WI38 (cell line): ENCODE measurements around the gene ARL13A.
A peak's percentile ranks its signal among the peaks of the same experiment; 100 is the strongest.

Source experiments
- H3K4me3 ChIP-seq: 2 replicates; pipeline ENCODE4 v1.5.1; 2011; ENCODE audit warnings: low read depth, mild to moderate bottlenecking, control low read depth, low read length
- TF ChIP-seq, protein P1 (sequence below): IDR thresholded peaks from 2 replicates; pipeline ENCODE4 v1.5.1; 2012; ENCODE audit warnings: low read depth, mild to moderate bottlenecking, control low read depth, low read length

The ARL13A gene

GRCh38 chrX:100969408-100969807 is at the start of gene ARL13A:
TSS of gene ARL13A (plus strand) at chrX:100969708. CDS start at chrX:100973690, 3,982 bp downstream.
- no peak within 1 kb of the TSS for H3K4me3 ChIP-seq

GRCh38 chrX:100924375-100924774 is 45.1 kb upstream of the ARL13A start:
- TF ChIP-seq, protein P1, sequence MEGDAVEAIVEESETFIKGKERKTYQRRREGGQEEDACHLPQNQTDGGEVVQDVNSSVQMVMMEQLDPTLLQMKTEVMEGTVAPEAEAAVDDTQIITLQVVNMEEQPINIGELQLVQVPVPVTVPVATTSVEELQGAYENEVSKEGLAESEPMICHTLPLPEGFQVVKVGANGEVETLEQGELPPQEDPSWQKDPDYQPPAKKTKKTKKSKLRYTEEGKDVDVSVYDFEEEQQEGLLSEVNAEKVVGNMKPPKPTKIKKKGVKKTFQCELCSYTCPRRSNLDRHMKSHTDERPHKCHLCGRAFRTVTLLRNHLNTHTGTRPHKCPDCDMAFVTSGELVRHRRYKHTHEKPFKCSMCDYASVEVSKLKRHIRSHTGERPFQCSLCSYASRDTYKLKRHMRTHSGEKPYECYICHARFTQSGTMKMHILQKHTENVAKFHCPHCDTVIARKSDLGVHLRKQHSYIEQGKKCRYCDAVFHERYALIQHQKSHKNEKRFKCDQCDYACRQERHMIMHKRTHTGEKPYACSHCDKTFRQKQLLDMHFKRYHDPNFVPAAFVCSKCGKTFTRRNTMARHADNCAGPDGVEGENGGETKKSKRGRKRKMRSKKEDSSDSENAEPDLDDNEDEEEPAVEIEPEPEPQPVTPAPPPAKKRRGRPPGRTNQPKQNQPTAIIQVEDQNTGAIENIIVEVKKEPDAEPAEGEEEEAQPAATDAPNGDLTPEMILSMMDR = no peak

More at GRCh38 chrX:100969408-100969807, at the start of gene ARL13A:
- TF ChIP-seq, protein P1 = no peak

GRCh38 chrX:100926453-100926852 is 43.1 kb upstream of the ARL13A start:
- TF ChIP-seq, protein P1 = no peak
- no peak overlapping the region for H3K4me3 ChIP-seq

More at GRCh38 chrX:100924375-100924774, 45.1 kb upstream of the ARL13A start:
- no peak overlapping the region for H3K4me3 ChIP-seq

- TF ChIP-seq, protein P1 = no peak
- peak within 1 kb of the TSS; percentile 41 for H3K4me3 ChIP-seq
Observed at GRCh38 chrX:100928660-100929613, 40.6 kb upstream of the ARL13A start, which contains the start of gene XKRX. TSS of gene XKRX (minus strand) at chrX:100928917. CDS start at chrX:100928304, 613 bp downstream.

GRCh38 chrX:100931218-100931924 is 38.1 kb upstream of the ARL13A start:
- TF ChIP-seq, protein P1 = no peak
- H3K4me3 ChIP-seq = no peak overlapping the region

DNA sequence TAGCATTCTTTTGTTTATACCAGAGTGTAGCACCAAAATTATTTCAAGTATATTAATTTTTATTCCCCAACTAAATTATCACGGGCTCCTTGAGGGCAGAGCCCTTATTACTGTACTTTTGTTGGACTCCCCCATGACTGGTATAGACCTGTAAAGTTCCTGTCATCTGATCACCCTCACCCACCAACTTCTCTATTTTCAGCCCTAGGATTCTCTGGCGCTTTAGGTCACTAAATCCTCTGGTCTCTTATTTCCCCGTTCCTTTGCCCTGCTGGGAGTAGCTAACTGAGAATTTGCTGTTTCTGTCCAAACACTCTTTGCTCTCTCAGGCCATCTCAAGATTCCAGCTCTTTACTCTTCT is 37.6 kb upstream of the ARL13A start:
- H3K4me3 ChIP-seq = no peak overlapping the region
- TF ChIP-seq, protein P1 = no peak
